Fibroblast of lung (primary cell): ENCODE results near the gene PTGFR. TPM values are rescaled to one million over a fixed set of nuclear protein-coding genes. Genes with fewer than 3 reads are reported as not detected.

Source experiments
- DNase-seq, 2 donors: peaks; one replicate each; pipeline versions ENCODE4 v3.0.0 to v3.0.0-alpha.2; 2010; ENCODE audit warnings: low read depth in 2 of 2
- H2AFZ ChIP-seq: 2 replicates; pipeline ENCODE4 v1.5.1; 2012; ENCODE audit warnings: low read length, control low read depth, inconsistent platforms
- H3K27ac ChIP-seq: 2 replicates; pipeline ENCODE4 v1.5.1; 2011; ENCODE audit warnings: low read length, control low read depth; ENCODE audit not compliant: insufficient read depth
- H3K27me3 ChIP-seq: 2 replicates; pipeline ENCODE4 v1.5.1; 2011; ENCODE audit warnings: mild to moderate bottlenecking, low read length; ENCODE audit not compliant: control insufficient read depth, insufficient read depth
- H3K36me3 ChIP-seq: 2 replicates; pipeline ENCODE4 v1.5.1; 2011; ENCODE audit warnings: low read length; ENCODE audit not compliant: control insufficient read depth, insufficient read depth
- H3K4me1 ChIP-seq: 2 replicates; pipeline ENCODE4 v1.5.1; 2011; ENCODE audit warnings: low read length; ENCODE audit not compliant: control insufficient read depth, insufficient read depth; ENCODE audit errors: extremely low read depth
- H3K4me2 ChIP-seq: 2 replicates; pipeline ENCODE4 v1.5.1; 2011; ENCODE audit warnings: low read length, control low read depth; ENCODE audit not compliant: insufficient read depth; ENCODE audit errors: extremely low read depth
- H3K4me3 ChIP-seq, 4 experiments: fragments of 200-600 bp in 1 of 4; sonication (generic) in 1 of 4; replicated peaks in 1 of 4; 2 replicates each; pipeline ENCODE4 v1.5.1; 2011 to 2016; ENCODE audit warnings: low read length in 4 of 4, low read depth in 3 of 4, mild to moderate bottlenecking in 3 of 4, control low read depth in 2 of 4, inconsistent platforms in 1 of 4, mixed read lengths in 1 of 4; ENCODE audit not compliant: insufficient read depth in 1 of 4; ENCODE audit errors: control extremely low read depth in 1 of 4
- H3K79me2 ChIP-seq: 2 replicates; pipeline ENCODE4 v1.5.1; 2012; ENCODE audit warnings: mild to moderate bottlenecking, low read length, inconsistent platforms; ENCODE audit not compliant: control insufficient read depth, insufficient read depth
- H3K9ac ChIP-seq: 2 replicates; pipeline ENCODE4 v1.5.1; 2011; ENCODE audit warnings: mild to moderate bottlenecking, low read length, control low read depth; ENCODE audit not compliant: insufficient read depth
- H3K9me3 ChIP-seq: 2 replicates; pipeline ENCODE4 v1.5.1; 2012; ENCODE audit warnings: low read depth, low read length; ENCODE audit not compliant: control insufficient read depth, insufficient read depth
- H4K20me1 ChIP-seq: 2 replicates; pipeline ENCODE4 v1.5.1; 2011; ENCODE audit warnings: low read length; ENCODE audit not compliant: control insufficient read depth, insufficient read depth; ENCODE audit errors: extremely low read depth
- EZH2 ChIP-seq: IDR thresholded peaks from 2 replicates; pipeline ENCODE4 v1.5.1; 2012; ENCODE audit warnings: low read length, control low read depth, mild to moderate bottlenecking; ENCODE audit errors: missing control alignments
- polyA plus RNA-seq, 2 donors: library from polyadenylated mRNA; depleted of rRNA in 1 of 2; stranded (reverse) in 1 of 2; unstranded in 1 of 2; fragments of >200 nt; gene quantifications; 2 replicates each; pipeline ENCODE4 v1.2.1, GENCODE V29; 2011 to 2012; ENCODE audit warnings: missing spikeins in 1 of 2
- total RNA-seq: library from RNA; depleted of rRNA; stranded (reverse); fragments of >200 nt; gene quantifications from 2 replicates; pipeline ENCODE4 v1.2.1, GENCODE V29; 2014
- TF ChIP-seq, protein P1 (sequence below), 2 donors: IDR thresholded peaks in 1 of 2; conservative IDR thresholded peaks in 1 of 2; 1 replicate in 1 of 2; 2 replicates in 1 of 2; pipeline ENCODE4 v1.5.1; 2011 to 2012; ENCODE audit warnings: low read length in 2 of 2, control low read depth in 1 of 2, inconsistent platforms in 1 of 2, low read depth in 1 of 2, mild to moderate bottlenecking in 1 of 2

The PTGFR gene
- total and polyA plus RNA-seq, 2 donors (not counting 1 experiment from before 2014, with no cell fraction given) = 4.1 to 32.7 TPM

DNA sequence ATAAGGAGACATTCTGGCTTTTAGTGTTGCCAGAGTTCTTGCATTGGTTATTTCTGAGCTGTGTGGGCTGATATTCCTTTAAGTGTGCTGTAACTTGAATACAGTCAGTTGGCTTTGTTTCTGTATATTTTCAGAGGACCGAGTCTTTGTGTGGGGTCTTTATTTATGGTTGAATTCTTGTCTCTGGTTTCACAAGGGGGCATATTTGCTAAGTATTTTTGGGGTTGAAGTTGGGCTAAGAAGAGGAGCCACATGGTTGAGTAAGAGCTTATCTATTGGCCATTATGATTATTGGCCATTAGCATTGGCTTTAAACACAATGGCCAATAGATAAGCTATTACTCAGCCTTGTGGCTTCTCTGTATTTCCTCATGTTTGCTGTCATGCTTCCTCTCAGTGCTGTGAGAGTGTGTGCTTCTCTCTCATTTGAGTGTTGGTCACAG is 26.3 kb upstream of the PTGFR start:
- Histone ChIP-seq H3K27me3 (peaks cover 3% of the 10 kb centered on the region), H2AFZ (no peak overlapping the region), H3K4me1 (no peaks in the 10 kb centered on the region), H4K20me1 (no peaks in the 10 kb centered on the region), H3K4me3 (no peak overlapping the region), H3K9me3 (no peaks in the 10 kb centered on the region), H3K9ac (no peak overlapping the region), H3K79me2 (no peaks in the 10 kb centered on the region), H3K36me3 (no peaks in the 10 kb centered on the region), H3K4me2 (no peak overlapping the region), H3K27ac (no peak overlapping the region)
- TF ChIP-seq EZH2 = no peak
- TF ChIP-seq, protein P1, sequence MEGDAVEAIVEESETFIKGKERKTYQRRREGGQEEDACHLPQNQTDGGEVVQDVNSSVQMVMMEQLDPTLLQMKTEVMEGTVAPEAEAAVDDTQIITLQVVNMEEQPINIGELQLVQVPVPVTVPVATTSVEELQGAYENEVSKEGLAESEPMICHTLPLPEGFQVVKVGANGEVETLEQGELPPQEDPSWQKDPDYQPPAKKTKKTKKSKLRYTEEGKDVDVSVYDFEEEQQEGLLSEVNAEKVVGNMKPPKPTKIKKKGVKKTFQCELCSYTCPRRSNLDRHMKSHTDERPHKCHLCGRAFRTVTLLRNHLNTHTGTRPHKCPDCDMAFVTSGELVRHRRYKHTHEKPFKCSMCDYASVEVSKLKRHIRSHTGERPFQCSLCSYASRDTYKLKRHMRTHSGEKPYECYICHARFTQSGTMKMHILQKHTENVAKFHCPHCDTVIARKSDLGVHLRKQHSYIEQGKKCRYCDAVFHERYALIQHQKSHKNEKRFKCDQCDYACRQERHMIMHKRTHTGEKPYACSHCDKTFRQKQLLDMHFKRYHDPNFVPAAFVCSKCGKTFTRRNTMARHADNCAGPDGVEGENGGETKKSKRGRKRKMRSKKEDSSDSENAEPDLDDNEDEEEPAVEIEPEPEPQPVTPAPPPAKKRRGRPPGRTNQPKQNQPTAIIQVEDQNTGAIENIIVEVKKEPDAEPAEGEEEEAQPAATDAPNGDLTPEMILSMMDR (conservative IDR thresholded peaks at IDR 0.05 in 1 of 2, IDR thresholded peaks at IDR 0.05 in 1 of 2; ENCODE audit: low read depth in 1 of 2, low read length in 2 of 2) = no peak
- DNase-seq = peak in 1 of 2 donors; percentile 74

DNA sequence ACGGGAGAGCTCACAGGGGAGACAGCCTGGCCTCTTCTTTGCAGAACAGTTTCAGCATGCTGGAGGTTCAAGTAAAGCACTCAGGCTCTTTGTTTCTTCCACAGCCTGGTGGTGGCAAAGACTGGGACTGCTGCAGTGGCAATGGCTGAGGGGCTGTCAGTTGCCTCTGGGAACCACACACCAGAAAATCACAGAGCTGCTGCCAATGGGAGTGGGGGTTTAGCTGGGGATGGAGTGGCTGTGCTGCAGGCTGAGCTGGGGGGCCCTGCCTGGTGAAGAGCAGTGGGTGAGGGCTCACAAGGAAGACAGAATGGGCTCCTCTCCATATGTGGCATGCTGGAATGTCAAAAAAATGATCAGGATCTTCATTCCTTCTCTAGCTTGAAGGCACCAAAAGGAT is 25.6 kb upstream of the PTGFR start:
- no peak overlapping the region for H3K4me3 ChIP-seq
- H3K27me3 ChIP-seq = peaks cover 3% of the 10 kb centered on the region
- TF ChIP-seq, protein P1 (conservative IDR thresholded peaks at IDR 0.05 in 1 of 2, IDR thresholded peaks at IDR 0.05 in 1 of 2; ENCODE audit: low read depth in 1 of 2, low read length in 2 of 2) = no peak
- TF ChIP-seq EZH2 = no peak
- H3K4me2 ChIP-seq = no peak overlapping the region
- H3K79me2 ChIP-seq = no peaks in the 10 kb centered on the region
- no peak overlapping the region for H3K27ac ChIP-seq
- no peak overlapping the region for H3K9ac ChIP-seq
- DNase-seq = no peak
- no peaks in the 10 kb centered on the region for H4K20me1 ChIP-seq
- no peaks in the 10 kb centered on the region for H3K4me1 ChIP-seq
- H2AFZ ChIP-seq = no peak overlapping the region
- H3K9me3 ChIP-seq = no peaks in the 10 kb centered on the region
- H3K36me3 ChIP-seq = no peaks in the 10 kb centered on the region

DNA sequence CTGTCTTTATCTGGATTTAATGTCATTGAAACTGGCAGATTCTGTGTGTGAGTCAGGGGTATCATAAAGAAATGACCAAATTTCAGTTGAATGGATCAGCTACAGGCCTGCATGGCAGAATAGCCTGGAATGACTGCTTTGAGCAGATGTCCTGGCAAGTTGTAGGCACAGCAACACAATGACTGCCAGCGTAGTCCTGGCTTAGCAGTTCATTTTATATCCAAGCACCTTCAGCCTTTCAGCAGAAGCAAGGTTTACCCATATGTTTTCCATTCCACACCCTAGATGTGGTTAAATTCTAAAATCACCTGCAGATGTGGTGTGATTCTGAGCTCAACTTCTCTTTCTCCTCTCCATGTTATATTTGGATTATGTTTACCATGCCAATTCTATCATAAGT is 22.3 kb upstream of the PTGFR start:
- Histone ChIP-seq H4K20me1 (no peaks in the 10 kb centered on the region), H3K36me3 (no peaks in the 10 kb centered on the region), H3K4me2 (no peak overlapping the region), H3K9ac (no peak overlapping the region), H3K4me3 (no peak overlapping the region), H3K27ac (no peak overlapping the region), H3K79me2 (no peaks in the 10 kb centered on the region), H2AFZ (no peak overlapping the region), H3K9me3 (no peaks in the 10 kb centered on the region), H3K27me3 (peaks cover 3% of the 10 kb centered on the region), H3K4me1 (no peaks in the 10 kb centered on the region)
- DNase-seq = no peak
- TF ChIP-seq EZH2 = no peak
- TF ChIP-seq, protein P1 (conservative IDR thresholded peaks at IDR 0.05 in 1 of 2, IDR thresholded peaks at IDR 0.05 in 1 of 2; ENCODE audit: low read depth in 1 of 2, low read length in 2 of 2) = no peak
